NCI-H2227 treated with DMSO at 0.1 percent for 48 hours (cell line): Measurements from ENCODE around the gene ATP6V1B1.

ENCODE experiments used
- DNase-seq: peaks from one replicate; lab custom pipeline; 2025; lab: John Stamatoyannopoulos, UW

ATP6V1B1 gene

GRCh38 chr2:70966681-70967080 lies 31.0 kb downstream of the ATP6V1B1 start:
- no peak for DNase-seq

GRCh38 chr2:70967189-70967588 lies 31.5 kb downstream of the ATP6V1B1 start:
- DNase-seq, result no peak

GRCh38 chr2:70974592-70974991 lies 38.9 kb downstream of the ATP6V1B1 start:
- DNase-seq, result no peak

- DNase-seq, result no peak
Observed at GRCh38 chr2:70975237-70975636, 39.5 kb downstream of the ATP6V1B1 start.

- peak; percentile 58 for DNase-seq
Observed at GRCh38 chr2:70977605-70978205, 42.0 kb downstream of the ATP6V1B1 start.

GRCh38 chr2:70978341-70979179 lies 42.9 kb downstream of the ATP6V1B1 start, which contains the start of gene ANKRD53:
ANKRD53 (plus strand) TSS chr2:70978630; CDS start chr2:70978646, 16 bp downstream.
- peak; percentile 64 for DNase-seq

- DNase-seq, result no peak
Observed at GRCh38 chr2:70979180-70979488, 43.4 kb downstream of the ATP6V1B1 start.

- no peak for DNase-seq
Observed at GRCh38 chr2:70979626-70980025, 43.9 kb downstream of the ATP6V1B1 start.

GRCh38 chr2:70981421-70981820 lies 45.7 kb downstream of the ATP6V1B1 start:
- DNase-seq, result no peak

- DNase-seq, result no peak
Observed at GRCh38 chr2:70981866-70982810, 46.4 kb downstream of the ATP6V1B1 start.

- no peak for DNase-seq
Observed at GRCh38 chr2:70982971-70983370, 47.3 kb downstream of the ATP6V1B1 start.

- DNase-seq, result no peak
Observed at GRCh38 chr2:70983506-70984227, 48.0 kb downstream of the ATP6V1B1 start.

GRCh38 chr2:70984228-70984575 lies 48.5 kb downstream of the ATP6V1B1 start:
- DNase-seq, result no peak

- no peak for DNase-seq
Observed at GRCh38 chr2:70984576-70985282, 49.0 kb downstream of the ATP6V1B1 start.

GRCh38 chr2:70985283-70985688 lies 49.6 kb downstream of the ATP6V1B1 start:
- no peak for DNase-seq

GRCh38 chr2:70985956-70986355 lies 50.3 kb downstream of the ATP6V1B1 start:
- DNase-seq, result no peak

GRCh38 chr2:70986499-70987189 lies 50.9 kb downstream of the ATP6V1B1 start:
- DNase-seq, result no peak

- DNase-seq, result no peak
Observed at GRCh38 chr2:70987386-70987785, 51.7 kb downstream of the ATP6V1B1 start.

GRCh38 chr2:70988151-70988550 lies 52.5 kb downstream of the ATP6V1B1 start:
- DNase-seq, result no peak
